HepG2 (cell line): Measurements from ENCODE around the gene RNLS. TPM values are rescaled to one million over a fixed set of nuclear protein-coding genes. Genes with fewer than 3 reads are reported as not detected.

Experiments
- ATAC-seq: fragments of 200-7000 bp; cut with Tn5 transposase; 3 replicates; pipeline ENCODE4 v1.9.1; 2020; ENCODE audit warnings: mild to moderate bottlenecking, moderate library complexity
- BruUV-seq: library from RNA; stranded (reverse); fragments of 400-500 nt; replicated peaks from 2 replicates; lab custom pipeline; 2021; lab: Mats Ljungman, UMichigan
- CTCF ChIA-PET: fragments of 300-600 bp; formaldehyde crosslinking; extraction: SDS; loops from one replicate; lab custom pipeline; 2021; ENCODE audit warnings: low total read pairs, inconsistent platforms, low intra/inter-chr PET ratio; lab: Yijun Ruan, JAX
- POLR2A ChIA-PET: fragments of 350-600 bp; sonication (Branson Sonifier 250); formaldehyde crosslinking; loops from one replicate; lab custom pipeline; 2020; ENCODE audit warnings: antibody characterized with exemption, inconsistent platforms; lab: Yijun Ruan, JAX
- DNase-seq: peaks from one replicate; pipeline ENCODE4 v3.0.0-alpha.2; 2015; ENCODE audit warnings: low spot score
- FAIRE-seq: peaks from 3 replicates; lab custom pipeline; 2011; peaks lifted over from hg19 to GRCh38; lab: Jason Lieb, UNC
- H2AFZ ChIP-seq: one replicate; pipeline ENCODE4 v1.6.1; 2011; ENCODE audit warnings: low read length, inconsistent platforms
- H3K27ac ChIP-seq: fragments of 300-600 bp; 3 replicates; pipeline ENCODE4 v1.8.0; 2011; ENCODE audit warnings: mixed run types, mild to moderate bottlenecking, mixed read lengths, low read length, inconsistent platforms; ENCODE audit not compliant: insufficient read depth; ENCODE audit errors: extremely low read length
- H3K27me3 ChIP-seq, 2 experiments: fragments of 200-600 bp in 1 of 2; 2 replicates in 1 of 2; 3 replicates in 1 of 2; pipeline versions ENCODE4 v1.6.0 to v1.8.0; 2011; ENCODE audit warnings: low read length in 2 of 2, mild to moderate bottlenecking in 2 of 2, moderate library complexity in 2 of 2, inconsistent platforms in 1 of 2; ENCODE audit not compliant: insufficient read depth in 2 of 2, control insufficient read depth in 1 of 2
- H3K36me3 ChIP-seq, 2 experiments: fragments of 200-600 bp in 1 of 2; replicated peaks in 1 of 2; 2 replicates in 1 of 2; 3 replicates in 1 of 2; pipeline versions ENCODE4 v1.5.1 to v1.8.0; 2011; ENCODE audit warnings: low read length in 2 of 2, inconsistent platforms in 1 of 2; ENCODE audit not compliant: insufficient read depth in 2 of 2, control insufficient read depth in 1 of 2
- H3K4me1 ChIP-seq: 2 replicates; pipeline ENCODE4 v1.5.1; 2012; ENCODE audit warnings: low read length, inconsistent platforms; ENCODE audit not compliant: insufficient read depth
- H3K4me2 ChIP-seq: 2 replicates; pipeline ENCODE4 v1.6.0; 2011; ENCODE audit warnings: low read depth, low read length, inconsistent platforms
- H3K4me3 ChIP-seq, 3 experiments: fragments of 200-600 bp in 1 of 3; sonication (generic), shearing (Covaris generic) in 1 of 3; replicated peaks in 1 of 3; 2 replicates each; pipeline ENCODE4 v1.5.1; 2011 to 2016; ENCODE audit warnings: low read length in 3 of 3, inconsistent platforms in 2 of 3, low read depth in 2 of 3, mild to moderate bottlenecking in 2 of 3, control low read depth in 1 of 3, mixed read lengths in 1 of 3; ENCODE audit not compliant: insufficient read depth in 1 of 3
- H3K79me2 ChIP-seq: one replicate; pipeline ENCODE4 v1.6.1; 2011; ENCODE audit warnings: low read length, inconsistent platforms; ENCODE audit not compliant: insufficient read depth
- H3K9ac ChIP-seq: 2 replicates; pipeline ENCODE4 v1.6.0; 2011; ENCODE audit warnings: mild to moderate bottlenecking, low read depth, low read length, inconsistent platforms; ENCODE audit not compliant: insufficient read depth
- H3K9me3 ChIP-seq: 2 replicates; pipeline ENCODE4 v1.5.1; 2012; ENCODE audit warnings: mild to moderate bottlenecking, low read length
- H4K20me1 ChIP-seq: 2 replicates; pipeline ENCODE4 v1.6.0; 2011; ENCODE audit warnings: inconsistent platforms, mild to moderate bottlenecking, low read length, moderate library complexity; ENCODE audit not compliant: insufficient read depth
- CAMTA2 ChIP-seq: sonication (generic); formaldehyde crosslinking; IDR thresholded peaks from 2 replicates; pipeline ENCODE4 v1.4.0; 2020; ENCODE audit warnings: mild to moderate bottlenecking, missing genetic modification reagents, borderline replicate concordance
- DPF2 ChIP-seq: sonication (generic); formaldehyde crosslinking; IDR thresholded peaks from 2 replicates; pipeline ENCODE4 v1.4.0; 2020; ENCODE audit warnings: mild to moderate bottlenecking, low read depth, missing genetic modification reagents, borderline replicate concordance
- ETV5 ChIP-seq: IDR thresholded peaks from 2 replicates; pipeline ENCODE4 v1.6.1; 2018; ENCODE audit warnings: missing biosample characterization, missing genetic modification reagents, inconsistent platforms, borderline replicate concordance
- EZH2 ChIP-seq: conservative IDR thresholded peaks from 2 replicates; pipeline ENCODE4 v1.6.1; 2012; ENCODE audit warnings: mild to moderate bottlenecking, low read depth, low read length, moderate library complexity
- KAT8 ChIP-seq: IDR thresholded peaks from 2 replicates; pipeline ENCODE4 v1.6.1; 2016; ENCODE audit warnings: missing genetic modification reagents, missing compliant biosample characterization
- PHB2 ChIP-seq: fragments of 450-650 bp; IDR thresholded peaks from 2 replicates; pipeline ENCODE4 v1.6.1; 2018; ENCODE audit not compliant: partially characterized antibody
- RORA ChIP-seq: sonication (generic); formaldehyde crosslinking; IDR thresholded peaks from 2 replicates; pipeline ENCODE4 v1.5.0; 2020; ENCODE audit warnings: mild to moderate bottlenecking, missing genetic modification reagents, moderate library complexity
- SALL2 ChIP-seq: sonication (generic); formaldehyde crosslinking; IDR thresholded peaks from 2 replicates; pipeline ENCODE4 v1.8.1; 2023; ENCODE audit warnings: mild to moderate bottlenecking, missing genetic modification reagents, inconsistent platforms
- SIN3A ChIP-seq: IDR thresholded peaks from 2 replicates; pipeline ENCODE4 v1.6.1; 2011; ENCODE audit warnings: low read depth, mild to moderate bottlenecking, control low read depth, low read length, borderline replicate concordance
- SOX13 ChIP-seq, 3 experiments: fragments of 450-650 bp in 1 of 3; sonication (generic) in 1 of 3; formaldehyde crosslinking in 1 of 3; IDR thresholded peaks in 2 of 3; conservative IDR thresholded peaks in 1 of 3; 2 replicates each; pipeline versions ENCODE4 v1.5.0 to v1.6.1; 2016 to 2020; ENCODE audit warnings: antibody characterized with exemption in 1 of 3, mild to moderate bottlenecking in 1 of 3, missing compliant biosample characterization in 1 of 3, missing genetic modification reagents in 1 of 3, moderate library complexity in 1 of 3
- SP140L ChIP-seq: sonication (generic); formaldehyde crosslinking; IDR thresholded peaks from 2 replicates; pipeline ENCODE4 v1.4.0; 2020; ENCODE audit warnings: missing genetic modification reagents, borderline replicate concordance
- ZNF143 ChIP-seq: sonication (generic); formaldehyde crosslinking; IDR thresholded peaks from 2 replicates; pipeline ENCODE4 v1.4.0; 2020; ENCODE audit warnings: missing genetic modification reagents
- ZNF235 ChIP-seq: sonication (generic); formaldehyde crosslinking; IDR thresholded peaks from 2 replicates; pipeline ENCODE4 v1.8.1; 2023; ENCODE audit warnings: mild to moderate bottlenecking, missing genetic modification reagents, borderline replicate concordance
- ZNF598 ChIP-seq: sonication (generic); formaldehyde crosslinking; IDR thresholded peaks from 2 replicates; pipeline ENCODE4 v1.5.1; 2020; ENCODE audit warnings: mild to moderate bottlenecking, missing genetic modification reagents, borderline replicate concordance
- WGBS: methylation state at CpG from one replicate; pipeline ENCODE4 v1.1.6; 2017; ENCODE audit warnings: low lambda C conversion rate; 5-methylcytosine and 5-hydroxymethylcytosine counted together
- in situ Hi-C: cut with HindIII; loops from 2 replicates; pipeline ENCODE4 v1.10.0; 2017; ENCODE audit warnings: low pct_unique_long_range_greater_than_20kb; ENCODE audit not compliant: extremely low pct_ligation_motif_present
- intact Hi-C: fragments of 100-400 bp; cut with micrococcal nuclease; formaldehyde crosslinking; loops from one replicate; pipeline ENCODE4 v1.10.0; 2022; ENCODE audit not compliant: unreplicated experiment
- polyA plus RNA-seq, 8 experiments: library from polyadenylated mRNA; depleted of rRNA in 3 of 8; stranded (reverse) in 7 of 8; unstranded in 1 of 8; fragments of >200 nt; fragmentation: Illumina TruSeq in 4 of 8; extraction: Trizol in 4 of 8; gene quantifications; 2 replicates each; pipeline versions ENCODE4 v1.2.1 to v1.2.3, GENCODE V29; 2011 to 2016; ENCODE audit warnings: low read depth in 4 of 8, missing spikeins in 1 of 8, mixed read lengths in 1 of 8; ENCODE audit not compliant: insufficient read depth in 1 of 8
- total RNA-seq, 5 experiments: library from RNA; depleted of rRNA; stranded (reverse); fragments of >200 nt; fragmentation: Illumina TruSeq; extraction: Trizol; gene quantifications; 2 replicates each; pipeline ENCODE4 v1.2.3, GENCODE V29; 2016; ENCODE audit warnings: low read depth in 1 of 5
- TF ChIP-seq, protein P1 (sequence below): IDR thresholded peaks from 2 replicates; pipeline ENCODE4 v1.6.1; 2016; ENCODE audit warnings: mild to moderate bottlenecking, missing biosample characterization, missing genetic modification reagents
- TF ChIP-seq, protein P2 (sequence below): sonication (generic); formaldehyde crosslinking; IDR thresholded peaks from 2 replicates; pipeline ENCODE4 v1.4.0; 2020; ENCODE audit warnings: missing genetic modification reagents; ENCODE audit errors: not compliant biosample characterization
- TF ChIP-seq, protein P3 (sequence below): sonication (generic); formaldehyde crosslinking; IDR thresholded peaks from 2 replicates; pipeline ENCODE4 v1.4.0; 2020; ENCODE audit warnings: mild to moderate bottlenecking, missing genetic modification reagents

Gene RNLS
- total and polyA plus RNA-seq, 2 of the 13 experiments (the other 11 are each of a cell fraction or from before 2014, with no cell fraction given): not detected

DNA sequence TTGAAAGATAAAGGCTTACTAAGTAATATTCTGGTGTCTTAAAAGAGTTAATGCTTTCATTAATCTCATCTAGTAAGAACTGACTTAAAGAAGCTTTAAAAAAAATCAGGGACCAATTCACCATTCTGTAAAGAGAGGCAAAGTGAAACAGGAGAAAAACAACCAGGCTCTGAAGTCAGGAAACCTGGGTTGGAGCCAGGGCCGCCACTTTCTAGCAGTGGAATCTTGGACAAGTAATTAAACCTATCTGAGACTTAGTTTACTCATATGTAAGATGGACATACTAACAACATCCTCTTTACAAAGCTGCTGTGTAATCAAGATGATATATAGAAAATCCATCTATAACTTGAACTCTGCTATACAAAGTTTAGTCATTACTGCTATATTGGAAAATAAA is 154.1 kb downstream of the RNLS start:
- Histone ChIP-seq H3K4me2 (no peak overlapping the region), H3K27ac (no peak overlapping the region)
- no TSS peak for BruUV-seq

DNA sequence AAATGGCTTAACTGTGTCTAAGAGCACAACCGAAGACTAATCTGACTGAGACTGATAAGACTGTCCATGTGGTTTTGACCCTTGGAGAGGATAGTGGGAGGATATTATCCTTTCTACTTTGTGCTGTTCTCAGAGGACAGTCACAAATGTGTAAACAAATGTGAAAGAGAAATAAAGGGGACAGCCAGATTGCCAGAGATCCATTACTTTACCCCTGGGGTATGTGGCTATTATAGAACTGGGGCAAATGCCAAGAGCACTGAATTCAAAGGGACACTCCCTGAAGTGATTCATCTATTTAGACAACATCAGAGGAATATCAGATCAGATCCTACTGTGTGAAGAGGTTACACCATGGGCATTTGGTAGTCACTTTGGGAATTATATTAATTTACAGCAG is 154.7 kb downstream of the RNLS start:
- Histone ChIP-seq H3K9ac (no peak overlapping the region), H3K27ac (no peak overlapping the region), H3K4me3 (no peak overlapping the region), H2AFZ (no peak overlapping the region), H3K36me3 (no peaks in the 10 kb centered on the region), H3K9me3 (no peaks in the 10 kb centered on the region), H4K20me1 (no peaks in the 10 kb centered on the region), H3K4me1 (no peaks in the 10 kb centered on the region), H3K27me3 (no peaks in the 10 kb centered on the region), H3K4me2 (no peak overlapping the region), H3K79me2 (no peaks in the 10 kb centered on the region)
- intact Hi-C loops (no loop called here), in situ Hi-C loops (no loop called here)
- ChIA-PET POLR2A (no interaction called here), CTCF (no interaction called here)
- ATAC-seq: no peak
- FAIRE-seq: no peak
- DNase-seq: no peak
- 3% methylated on average over 1 of the region's 1 CpG for WGBS
- no TSS peak for BruUV-seq
- TF ChIP-seq, protein P1, sequence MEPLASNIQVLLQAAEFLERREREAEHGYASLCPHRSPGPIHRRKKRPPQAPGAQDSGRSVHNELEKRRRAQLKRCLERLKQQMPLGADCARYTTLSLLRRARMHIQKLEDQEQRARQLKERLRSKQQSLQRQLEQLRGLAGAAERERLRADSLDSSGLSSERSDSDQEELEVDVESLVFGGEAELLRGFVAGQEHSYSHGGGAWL (CRISPR knock-in tag): no peak
- TF ChIP-seq CAMTA2 (no peak), ZNF598 (CRISPR knock-in tag) (no peak), SALL2 (no peak), ZNF143 (no peak), SOX13 (IDR thresholded peaks at IDR 0.05) (no peak), SOX13 (CRISPR knock-in tag; conservative IDR thresholded peaks at IDR 0.05 in 1 of 2, IDR thresholded peaks at IDR 0.05 in 1 of 2) (no peak), EZH2 (no peak), KAT8 (CRISPR knock-in tag) (no peak)
- TF ChIP-seq, protein P2, sequence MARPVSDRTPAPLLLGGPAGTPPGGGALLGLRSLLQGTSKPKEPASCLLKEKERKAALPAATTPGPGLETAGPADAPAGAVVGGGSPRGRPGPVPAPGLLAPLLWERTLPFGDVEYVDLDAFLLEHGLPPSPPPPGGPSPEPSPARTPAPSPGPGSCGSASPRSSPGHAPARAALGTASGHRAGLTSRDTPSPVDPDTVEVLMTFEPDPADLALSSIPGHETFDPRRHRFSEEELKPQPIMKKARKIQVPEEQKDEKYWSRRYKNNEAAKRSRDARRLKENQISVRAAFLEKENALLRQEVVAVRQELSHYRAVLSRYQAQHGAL (CRISPR knock-in tag): no peak
- TF ChIP-seq, protein P3, sequence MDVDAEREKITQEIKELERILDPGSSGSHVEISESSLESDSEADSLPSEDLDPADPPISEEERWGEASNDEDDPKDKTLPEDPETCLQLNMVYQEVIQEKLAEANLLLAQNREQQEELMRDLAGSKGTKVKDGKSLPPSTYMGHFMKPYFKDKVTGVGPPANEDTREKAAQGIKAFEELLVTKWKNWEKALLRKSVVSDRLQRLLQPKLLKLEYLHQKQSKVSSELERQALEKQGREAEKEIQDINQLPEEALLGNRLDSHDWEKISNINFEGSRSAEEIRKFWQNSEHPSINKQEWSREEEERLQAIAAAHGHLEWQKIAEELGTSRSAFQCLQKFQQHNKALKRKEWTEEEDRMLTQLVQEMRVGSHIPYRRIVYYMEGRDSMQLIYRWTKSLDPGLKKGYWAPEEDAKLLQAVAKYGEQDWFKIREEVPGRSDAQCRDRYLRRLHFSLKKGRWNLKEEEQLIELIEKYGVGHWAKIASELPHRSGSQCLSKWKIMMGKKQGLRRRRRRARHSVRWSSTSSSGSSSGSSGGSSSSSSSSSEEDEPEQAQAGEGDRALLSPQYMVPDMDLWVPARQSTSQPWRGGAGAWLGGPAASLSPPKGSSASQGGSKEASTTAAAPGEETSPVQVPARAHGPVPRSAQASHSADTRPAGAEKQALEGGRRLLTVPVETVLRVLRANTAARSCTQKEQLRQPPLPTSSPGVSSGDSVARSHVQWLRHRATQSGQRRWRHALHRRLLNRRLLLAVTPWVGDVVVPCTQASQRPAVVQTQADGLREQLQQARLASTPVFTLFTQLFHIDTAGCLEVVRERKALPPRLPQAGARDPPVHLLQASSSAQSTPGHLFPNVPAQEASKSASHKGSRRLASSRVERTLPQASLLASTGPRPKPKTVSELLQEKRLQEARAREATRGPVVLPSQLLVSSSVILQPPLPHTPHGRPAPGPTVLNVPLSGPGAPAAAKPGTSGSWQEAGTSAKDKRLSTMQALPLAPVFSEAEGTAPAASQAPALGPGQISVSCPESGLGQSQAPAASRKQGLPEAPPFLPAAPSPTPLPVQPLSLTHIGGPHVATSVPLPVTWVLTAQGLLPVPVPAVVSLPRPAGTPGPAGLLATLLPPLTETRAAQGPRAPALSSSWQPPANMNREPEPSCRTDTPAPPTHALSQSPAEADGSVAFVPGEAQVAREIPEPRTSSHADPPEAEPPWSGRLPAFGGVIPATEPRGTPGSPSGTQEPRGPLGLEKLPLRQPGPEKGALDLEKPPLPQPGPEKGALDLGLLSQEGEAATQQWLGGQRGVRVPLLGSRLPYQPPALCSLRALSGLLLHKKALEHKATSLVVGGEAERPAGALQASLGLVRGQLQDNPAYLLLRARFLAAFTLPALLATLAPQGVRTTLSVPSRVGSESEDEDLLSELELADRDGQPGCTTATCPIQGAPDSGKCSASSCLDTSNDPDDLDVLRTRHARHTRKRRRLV (CRISPR knock-in tag): no peak

More for the DNA sequence above, 154.1 kb downstream of the RNLS start:
- Histone ChIP-seq H3K4me3 (no peak overlapping the region), H3K9me3 (no peaks in the 10 kb centered on the region), H3K36me3 (no peaks in the 10 kb centered on the region), H2AFZ (no peak overlapping the region), H4K20me1 (no peaks in the 10 kb centered on the region), H3K27me3 (no peaks in the 10 kb centered on the region), H3K9ac (no peak overlapping the region), H3K4me1 (no peaks in the 10 kb centered on the region), H3K79me2 (no peaks in the 10 kb centered on the region)
- 0% methylated on average over 1 of the region's 1 CpG for WGBS
- in situ Hi-C loops: no loop called here
- CTCF ChIA-PET: no interaction called here
- ATAC-seq: no peak
- TF ChIP-seq DPF2 (CRISPR knock-in tag) (no peak), SIN3A (no peak), SP140L (CRISPR knock-in tag) (no peak), ETV5 (CRISPR knock-in tag) (no peak), PHB2 (no peak), RORA (CRISPR knock-in tag) (no peak), ZNF235 (CRISPR knock-in tag) (no peak)
- no peak for DNase-seq
- intact Hi-C loops: no loop called here
- no peak for FAIRE-seq
- POLR2A ChIA-PET: no interaction called here
